Retinal pigment epithelial cell (primary cell): ENCODE measurements around the gene OST4.

ENCODE experiments used
- DNase-seq: peaks from one replicate; pipeline ENCODE4 v3.0.0-alpha.2; 2010; ENCODE audit warnings: low read depth
- H3K4me3 ChIP-seq: 2 replicates; pipeline ENCODE4 v1.5.1; 2011; ENCODE audit warnings: mild to moderate bottlenecking, low read length, control low read depth, moderate library complexity
- TF ChIP-seq, protein P1 (sequence below): conservative IDR thresholded peaks from 2 replicates; pipeline ENCODE4 v1.5.1; 2011; ENCODE audit warnings: low read depth, low read length, control low read depth, inconsistent platforms

Gene OST4

DNA sequence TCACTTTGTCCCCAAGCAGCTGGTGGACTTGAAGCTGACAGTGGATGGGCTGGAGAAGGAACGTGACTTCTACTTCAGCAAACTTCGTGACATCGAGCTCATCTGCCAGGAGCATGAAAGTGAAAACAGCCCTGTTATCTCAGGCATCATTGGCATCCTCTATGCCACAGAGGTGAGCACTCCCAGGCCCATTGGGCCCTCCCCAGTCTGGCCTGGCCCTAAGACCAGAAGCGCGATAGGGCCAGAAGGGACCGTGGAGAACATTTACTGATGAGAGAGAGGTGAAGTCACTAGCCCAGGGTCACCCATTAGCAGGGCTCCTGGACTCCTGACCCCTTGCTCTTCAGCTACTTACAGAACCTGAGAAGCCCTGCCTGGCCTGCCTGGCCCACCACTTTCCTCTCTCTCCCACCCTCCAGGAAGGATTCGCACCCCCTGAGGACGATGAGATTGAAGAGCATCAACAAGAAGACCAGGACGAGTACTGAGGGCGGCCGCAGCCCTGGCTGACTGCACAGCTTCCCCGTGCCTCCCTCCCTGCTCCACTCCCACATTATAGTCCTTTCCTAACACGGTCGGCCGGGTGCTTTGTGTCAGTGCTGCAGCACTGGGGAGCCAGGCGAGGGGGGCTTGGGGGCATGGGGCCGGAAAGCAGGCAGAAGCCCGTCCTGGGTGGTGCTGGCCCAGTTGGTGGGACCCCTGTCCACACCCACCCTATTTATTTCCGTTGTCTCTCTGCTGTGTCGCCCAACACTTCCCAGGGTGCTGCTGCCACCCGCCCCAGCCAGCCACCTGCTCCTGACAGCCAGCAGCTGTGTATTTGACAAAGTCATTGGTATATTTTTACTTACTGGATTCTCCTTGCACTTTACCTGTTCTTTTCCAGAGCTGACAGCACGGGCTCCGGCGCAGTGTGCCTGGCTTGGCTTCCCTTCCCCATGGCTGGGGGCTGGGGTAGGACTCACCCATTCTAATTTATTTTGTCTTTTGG lies 45.3 kb downstream of the OST4 start:
- no peak for DNase-seq
- no peak overlapping the region for H3K4me3 ChIP-seq
- TF ChIP-seq, protein P1, sequence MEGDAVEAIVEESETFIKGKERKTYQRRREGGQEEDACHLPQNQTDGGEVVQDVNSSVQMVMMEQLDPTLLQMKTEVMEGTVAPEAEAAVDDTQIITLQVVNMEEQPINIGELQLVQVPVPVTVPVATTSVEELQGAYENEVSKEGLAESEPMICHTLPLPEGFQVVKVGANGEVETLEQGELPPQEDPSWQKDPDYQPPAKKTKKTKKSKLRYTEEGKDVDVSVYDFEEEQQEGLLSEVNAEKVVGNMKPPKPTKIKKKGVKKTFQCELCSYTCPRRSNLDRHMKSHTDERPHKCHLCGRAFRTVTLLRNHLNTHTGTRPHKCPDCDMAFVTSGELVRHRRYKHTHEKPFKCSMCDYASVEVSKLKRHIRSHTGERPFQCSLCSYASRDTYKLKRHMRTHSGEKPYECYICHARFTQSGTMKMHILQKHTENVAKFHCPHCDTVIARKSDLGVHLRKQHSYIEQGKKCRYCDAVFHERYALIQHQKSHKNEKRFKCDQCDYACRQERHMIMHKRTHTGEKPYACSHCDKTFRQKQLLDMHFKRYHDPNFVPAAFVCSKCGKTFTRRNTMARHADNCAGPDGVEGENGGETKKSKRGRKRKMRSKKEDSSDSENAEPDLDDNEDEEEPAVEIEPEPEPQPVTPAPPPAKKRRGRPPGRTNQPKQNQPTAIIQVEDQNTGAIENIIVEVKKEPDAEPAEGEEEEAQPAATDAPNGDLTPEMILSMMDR: no peak

DNA sequence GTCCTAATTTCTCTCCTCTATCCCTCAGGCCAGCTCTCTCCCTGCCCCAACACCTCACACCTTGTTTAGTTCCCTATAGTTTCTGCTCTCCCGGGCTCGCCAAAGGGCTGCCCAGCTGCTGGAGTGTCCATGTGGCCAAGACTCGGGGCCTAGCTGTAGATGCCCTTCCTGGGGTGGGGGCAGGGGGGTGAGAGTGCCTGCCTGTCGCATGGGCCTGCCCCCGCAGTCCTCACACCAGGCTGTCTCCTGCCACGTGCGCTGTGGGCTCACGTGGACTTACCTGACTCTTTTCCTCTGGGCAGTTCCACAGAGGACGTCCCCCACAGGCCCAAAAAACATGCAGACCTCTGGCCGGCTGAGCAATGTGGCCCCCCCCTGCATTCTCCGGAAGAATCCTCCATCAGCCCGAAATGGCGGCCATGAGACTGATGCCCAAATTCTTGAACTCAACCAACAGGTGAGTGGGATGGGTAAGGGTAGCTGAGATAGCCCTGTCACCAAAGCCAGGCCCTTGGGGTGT lies 46.1 kb downstream of the OST4 start:
- TF ChIP-seq, protein P1: no peak
- no peak for DNase-seq
- H3K4me3 ChIP-seq: no peak overlapping the region

DNA sequence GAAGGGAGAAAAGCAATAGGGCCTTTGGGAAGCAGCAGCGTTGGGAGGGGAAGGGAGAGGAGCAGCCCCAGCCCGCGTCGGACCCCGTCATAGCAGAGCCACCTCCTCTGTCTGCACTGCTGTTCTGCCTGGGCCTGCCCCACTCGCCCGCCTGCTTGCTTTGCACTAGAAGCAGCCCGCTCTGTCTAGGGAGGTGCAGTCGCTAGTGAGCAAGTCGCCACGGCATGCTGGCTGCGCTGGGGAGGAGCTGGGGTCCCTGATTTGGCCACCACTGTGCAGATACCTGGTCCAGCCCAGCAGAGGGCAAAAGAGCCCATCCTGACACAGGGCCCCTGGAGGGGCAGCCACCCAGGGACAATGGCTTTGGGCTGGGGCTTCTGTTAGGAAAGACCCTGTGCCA lies 46.6 kb downstream of the OST4 start:
- TF ChIP-seq, protein P1: no peak
- no peak for DNase-seq
- H3K4me3 ChIP-seq: no peak overlapping the region

DNA sequence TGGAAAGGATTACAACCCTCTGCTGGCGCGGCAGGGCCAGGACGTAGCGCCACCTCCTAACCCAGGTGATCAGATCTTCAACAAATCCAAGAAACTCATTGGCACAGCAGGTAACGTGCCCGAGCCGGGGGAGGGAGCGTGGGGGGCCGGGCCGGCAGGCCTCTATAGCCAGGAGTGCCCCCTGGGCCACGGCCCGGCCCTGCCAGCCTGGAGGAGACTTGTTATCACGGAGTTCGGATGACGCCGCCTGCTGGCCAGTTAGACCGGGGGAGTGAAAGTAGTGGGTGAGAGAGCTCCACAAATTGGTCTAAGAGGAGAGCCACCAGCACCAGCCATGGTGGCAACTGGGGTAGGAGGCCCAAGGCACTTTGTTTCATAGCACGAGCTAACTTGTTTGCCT lies 47.3 kb downstream of the OST4 start:
- TF ChIP-seq, protein P1: peak; percentile 11
- DNase-seq: no peak
- H3K4me3 ChIP-seq: no peak overlapping the region

DNA sequence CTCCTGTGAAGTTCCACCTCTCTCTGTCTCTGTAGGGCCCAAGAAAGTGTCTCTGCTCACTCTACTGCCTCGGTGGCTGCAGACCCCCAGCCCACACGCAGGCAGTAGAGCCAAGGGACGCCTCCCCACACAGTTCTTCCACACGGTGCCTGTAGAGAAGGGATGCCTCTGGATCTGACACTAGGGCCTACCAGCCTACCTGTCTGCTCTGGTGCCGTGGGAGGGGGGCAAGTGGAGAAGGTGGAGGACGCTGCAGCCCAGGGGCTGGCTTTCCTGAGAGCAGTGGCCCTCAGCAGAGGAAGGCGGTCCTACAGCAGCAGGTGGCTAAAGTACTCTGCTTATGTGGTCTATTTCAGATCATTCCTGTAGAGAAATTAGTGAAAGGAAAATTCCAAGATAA lies 47.7 kb downstream of the OST4 start:
- DNase-seq: no peak
- TF ChIP-seq, protein P1: no peak

DNA sequence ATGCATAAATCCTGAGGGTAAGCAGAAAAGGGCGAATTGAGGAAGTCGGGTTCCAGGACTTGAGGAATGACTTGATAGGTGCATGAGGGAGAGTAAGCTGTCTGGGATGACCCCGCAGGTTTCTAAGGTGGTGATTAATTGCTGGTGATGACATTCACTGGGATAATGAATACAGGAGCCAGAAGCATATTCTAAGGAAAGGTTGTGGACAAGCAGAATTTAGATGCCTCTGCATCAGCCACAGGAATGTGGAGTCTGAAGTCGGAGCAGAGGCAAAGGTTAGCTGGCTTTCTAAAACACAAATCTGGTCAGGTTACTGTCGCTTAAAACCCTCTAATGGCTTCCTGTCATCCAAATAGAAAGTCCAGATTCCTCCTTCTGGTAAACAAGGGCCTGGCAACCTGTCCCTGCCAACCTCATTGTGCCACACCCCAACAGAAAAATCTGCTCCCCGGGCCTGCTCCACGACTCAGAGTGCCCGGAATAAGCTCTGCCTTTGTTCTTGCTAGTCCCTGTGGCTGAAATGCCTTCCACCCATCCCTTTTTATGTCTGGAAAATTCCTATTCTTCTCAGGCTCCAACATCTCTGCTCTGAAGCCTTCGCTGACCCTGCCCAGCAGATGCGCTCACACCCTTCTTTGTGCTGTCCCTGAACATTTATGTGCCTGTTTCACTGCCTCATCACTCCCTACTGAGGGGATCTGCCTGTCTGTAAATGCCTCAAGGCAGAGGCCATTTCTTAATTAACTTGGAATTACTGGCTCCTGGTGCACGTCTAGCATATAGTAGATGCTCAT lies 50.0 kb downstream of the OST4 start:
- no peak overlapping the region for H3K4me3 ChIP-seq
- DNase-seq: no peak
- TF ChIP-seq, protein P1: no peak

More for the DNA sequence above, 47.7 kb downstream of the OST4 start:
- H3K4me3 ChIP-seq: no peak overlapping the region
